ENCODE data around the gene USP6NL.

Gene USP6NL

GRCh38 chr10:11425676-11426075 lies 185.8 kb downstream of the USP6NL start:
- no peak for TF ChIP-seq CTCF (IDR thresholded peaks at IDR 0.05; ENCODE audit: borderline replicate concordance, control extremely low read depth, extremely low read depth, insufficient read depth, missing control alignments)
- in situ Hi-C loops (cut with MboI; ENCODE audit: low sequenced_read_pairs, unreplicated experiment): no loop called here
- no peak for DNase-seq (ENCODE audit: low spot score)

- in situ Hi-C loops (cut with MboI; ENCODE audit: low sequenced_read_pairs, unreplicated experiment): no loop called here
- DNase-seq (ENCODE audit: low spot score): no peak
- TF ChIP-seq CTCF (IDR thresholded peaks at IDR 0.05; ENCODE audit: borderline replicate concordance, control extremely low read depth, extremely low read depth, insufficient read depth, missing control alignments): no peak
Observed at GRCh38 chr10:11425296-11425610, 186.2 kb downstream of the USP6NL start.

DNA sequence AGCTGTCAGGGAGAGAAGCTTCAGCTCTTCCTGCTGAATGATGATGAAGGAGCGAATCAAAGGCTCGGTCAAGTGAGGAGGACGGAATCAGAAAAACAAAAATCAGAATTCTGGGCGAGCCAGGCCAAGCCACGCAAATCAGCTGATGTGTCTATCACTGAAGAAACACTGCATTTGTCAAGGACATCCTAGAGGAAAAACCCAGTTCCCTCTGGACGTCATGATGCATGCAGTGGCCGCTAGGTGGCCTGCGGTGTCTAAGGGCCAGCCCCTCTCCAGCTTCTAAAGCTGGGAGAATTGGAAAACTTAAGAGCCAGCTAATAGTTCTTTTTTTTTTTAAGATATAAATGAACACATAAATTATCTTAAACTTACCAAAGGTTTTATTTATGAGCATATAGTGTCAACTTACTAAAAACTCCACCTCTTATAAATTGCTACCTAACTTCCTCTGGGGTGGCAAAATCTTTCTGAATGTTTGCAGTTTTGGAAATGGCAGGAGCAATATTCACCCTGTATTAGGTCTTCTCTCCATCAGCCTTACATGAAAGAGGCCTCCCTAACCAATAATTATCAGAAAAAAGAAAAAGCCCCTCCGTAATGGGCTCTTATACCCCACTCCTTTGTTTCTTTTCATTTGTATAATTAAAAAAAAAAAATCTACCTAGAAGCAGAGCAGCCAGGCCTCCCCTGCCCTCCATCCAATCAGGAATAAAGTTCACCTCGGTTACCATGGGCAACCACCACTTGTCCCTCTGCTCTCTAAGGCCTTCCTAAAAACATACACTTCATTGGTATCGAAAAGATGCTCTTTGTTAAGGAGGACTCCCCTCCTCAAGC lies 186.8 kb downstream of the USP6NL start:
- peak; percentile 73 for TF ChIP-seq CTCF (IDR thresholded peaks at IDR 0.05; ENCODE audit: borderline replicate concordance, control extremely low read depth, extremely low read depth, insufficient read depth, missing control alignments)
- peak; percentile 73 for DNase-seq (ENCODE audit: low spot score)
- in situ Hi-C loops (cut with MboI; ENCODE audit: low sequenced_read_pairs, unreplicated experiment): no loop called here

DNA sequence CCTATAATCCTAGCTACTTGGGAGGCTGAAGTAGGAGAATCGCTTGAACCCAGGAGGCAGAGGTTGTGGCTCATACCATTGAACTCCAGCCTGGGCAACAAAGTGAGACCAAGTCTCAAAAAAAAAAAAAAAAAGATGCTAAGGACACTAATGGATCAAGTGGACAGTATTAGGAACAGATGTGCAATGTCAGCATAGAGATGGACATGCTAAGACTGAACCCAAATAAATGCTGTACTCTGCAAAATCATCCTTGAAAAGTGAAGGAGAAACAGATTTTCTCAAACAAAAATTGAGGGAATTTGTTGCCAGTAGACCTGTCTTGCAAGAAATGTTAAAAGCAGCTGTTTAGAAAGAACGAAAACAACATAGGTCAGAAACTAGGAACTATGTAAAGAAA lies 194.5 kb downstream of the USP6NL start:
- in situ Hi-C loops (cut with MboI; ENCODE audit: low sequenced_read_pairs, unreplicated experiment): no loop called here
- TF ChIP-seq CTCF (IDR thresholded peaks at IDR 0.05; ENCODE audit: borderline replicate concordance, control extremely low read depth, extremely low read depth, insufficient read depth, missing control alignments): no peak
- DNase-seq (ENCODE audit: low spot score): no peak

GRCh38 chr10:11415095-11415494 lies 196.4 kb downstream of the USP6NL start:
- TF ChIP-seq CTCF (IDR thresholded peaks at IDR 0.05; ENCODE audit: borderline replicate concordance, control extremely low read depth, extremely low read depth, insufficient read depth, missing control alignments): no peak
- in situ Hi-C loops (cut with MboI; ENCODE audit: low sequenced_read_pairs, unreplicated experiment): no loop called here
- DNase-seq (ENCODE audit: low spot score): no peak

- TF ChIP-seq CTCF (IDR thresholded peaks at IDR 0.05; ENCODE audit: borderline replicate concordance, control extremely low read depth, extremely low read depth, insufficient read depth, missing control alignments): no peak
- in situ Hi-C loops (cut with MboI; ENCODE audit: low sequenced_read_pairs, unreplicated experiment): no loop called here
- DNase-seq (ENCODE audit: low spot score): no peak
Observed at GRCh38 chr10:11414314-11415038, 197.0 kb downstream of the USP6NL start.
